ENCODE data around the gene EPB41L3.

EPB41L3 gene

DNA sequence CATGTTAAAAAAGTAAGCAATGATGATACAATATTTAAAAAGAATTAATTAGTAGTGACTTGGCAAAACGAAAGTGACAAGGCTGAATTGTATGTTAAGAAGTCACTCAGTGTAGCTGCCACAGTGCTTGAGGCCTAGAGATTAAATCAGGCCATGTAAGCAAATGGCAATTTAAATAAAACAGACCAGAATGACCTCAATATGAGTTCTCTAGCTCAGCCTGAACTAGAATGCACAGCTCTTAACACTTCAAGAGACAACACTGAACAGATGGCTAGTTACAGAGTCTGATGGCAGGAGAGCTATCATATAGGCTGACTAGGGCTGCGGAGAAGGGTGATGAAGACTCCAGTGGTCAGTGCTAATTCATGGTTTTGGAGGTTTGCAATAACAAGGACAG, 130.3 kb downstream of the EPB41L3 start:
- DNase-seq (ENCODE audit: low read depth), result no peak

- DNase-seq (ENCODE audit: low read depth), result no peak
Observed at GRCh38 chr18:5410582-5410981, 133.2 kb downstream of the EPB41L3 start.

- DNase-seq (ENCODE audit: low read depth), result no peak
Observed at GRCh38 chr18:5398269-5398668, 145.5 kb downstream of the EPB41L3 start.

- no peak for DNase-seq (ENCODE audit: low read depth)
Observed at GRCh38 chr18:5397102-5397501, 146.7 kb downstream of the EPB41L3 start.

DNA sequence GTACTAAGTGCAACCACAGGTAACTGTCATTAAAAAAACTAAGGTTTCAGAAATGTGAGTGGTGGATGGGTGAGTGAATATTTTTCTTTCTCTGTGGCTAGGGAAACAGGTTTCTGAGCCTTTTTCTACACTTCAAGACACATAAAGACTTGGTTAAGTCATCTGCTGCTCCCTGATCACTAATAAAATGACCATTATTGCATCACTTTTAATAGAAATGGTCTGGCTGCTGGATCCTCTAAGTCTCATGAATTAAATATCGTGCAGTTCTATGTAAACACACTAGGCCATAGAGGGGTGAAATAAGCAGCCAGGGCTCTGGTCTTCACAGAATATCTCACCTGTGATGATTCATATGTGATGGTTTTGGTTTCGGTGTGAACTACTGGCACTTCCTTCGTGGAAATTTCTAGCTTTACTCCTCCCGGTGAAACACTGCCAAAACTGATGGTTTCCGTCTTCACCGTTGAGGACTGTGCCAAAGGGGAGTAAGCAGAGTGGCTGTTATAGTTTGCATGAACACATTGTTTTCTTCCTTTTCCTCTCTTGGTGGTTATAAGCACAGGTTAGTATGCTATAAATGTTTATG, 147.8 kb downstream of the EPB41L3 start:
- no peak for DNase-seq (ENCODE audit: low read depth)

GRCh38 chr18:5393779-5394178, 150.0 kb downstream of the EPB41L3 start:
- no peak for DNase-seq (ENCODE audit: low read depth)

DNA sequence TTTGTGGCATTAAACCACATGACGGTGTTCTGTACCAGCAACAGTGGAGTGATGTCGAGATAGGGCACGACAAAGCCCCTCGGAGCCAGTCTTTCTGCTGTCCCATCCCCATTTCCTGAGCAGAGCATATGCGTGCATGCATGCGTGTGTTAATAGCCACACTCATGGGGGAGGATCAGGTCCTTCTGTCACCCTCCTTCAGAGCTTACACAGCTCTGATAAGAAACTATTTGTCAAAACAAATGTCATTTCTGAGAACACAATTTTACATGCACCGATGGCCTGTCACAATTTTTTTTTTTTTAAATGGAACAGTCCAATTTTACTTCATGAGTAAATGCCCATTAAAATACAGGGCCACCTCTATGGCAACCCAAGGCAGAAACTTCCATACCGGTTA, 152.4 kb downstream of the EPB41L3 start:
- no peak for DNase-seq (ENCODE audit: low read depth)

- no peak for DNase-seq (ENCODE audit: low read depth)
Observed at GRCh38 chr18:5389356-5389755, 154.4 kb downstream of the EPB41L3 start.

DNA sequence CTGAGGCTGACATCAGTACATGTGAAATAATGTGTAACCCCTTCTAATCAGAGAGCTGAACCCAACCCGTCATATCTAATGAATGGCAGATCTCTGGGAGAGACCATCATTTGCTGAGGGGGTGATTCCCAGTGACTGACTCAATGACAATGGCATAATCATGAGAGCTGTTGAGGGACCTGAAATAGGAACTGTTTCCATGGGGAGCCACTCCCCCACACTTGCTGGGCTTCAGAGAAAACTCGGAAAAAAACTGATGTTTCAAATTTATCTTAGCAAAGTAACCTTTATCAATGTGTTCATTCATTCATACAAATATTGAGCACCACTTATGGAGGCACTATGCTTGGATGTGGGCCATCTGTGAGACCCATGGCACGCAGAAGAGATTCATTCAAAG, 154.9 kb downstream of the EPB41L3 start:
- no peak for DNase-seq (ENCODE audit: low read depth)

DNA sequence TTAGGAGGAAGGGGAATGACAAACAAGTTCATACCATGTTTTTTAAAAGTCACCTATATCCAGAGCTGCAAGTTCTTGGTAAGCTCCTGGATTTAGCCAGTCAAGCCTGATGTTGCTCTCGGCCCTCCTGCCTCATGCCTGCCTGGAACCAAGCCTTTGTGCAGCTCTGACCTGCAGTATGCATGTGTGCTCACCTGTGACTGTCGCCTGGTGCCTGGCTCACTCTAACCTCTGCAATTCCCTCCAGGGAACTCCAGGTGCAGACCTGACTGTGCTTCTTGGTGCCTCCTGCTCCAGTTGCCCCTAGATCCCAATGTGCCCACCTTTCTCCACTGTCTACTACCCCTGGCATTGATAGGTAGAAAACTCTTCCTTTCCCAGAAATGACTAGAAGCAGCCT, 163.2 kb downstream of the EPB41L3 start:
- DNase-seq (ENCODE audit: low read depth), result no peak

- no peak for DNase-seq (ENCODE audit: low read depth)
Observed at GRCh38 chr18:5376986-5377385, 166.8 kb downstream of the EPB41L3 start.

GRCh38 chr18:5370332-5370731, 173.5 kb downstream of the EPB41L3 start:
- DNase-seq (ENCODE audit: low read depth), result no peak

- DNase-seq (ENCODE audit: low read depth), result no peak
Observed at GRCh38 chr18:5369513-5369912, 174.3 kb downstream of the EPB41L3 start.

DNA sequence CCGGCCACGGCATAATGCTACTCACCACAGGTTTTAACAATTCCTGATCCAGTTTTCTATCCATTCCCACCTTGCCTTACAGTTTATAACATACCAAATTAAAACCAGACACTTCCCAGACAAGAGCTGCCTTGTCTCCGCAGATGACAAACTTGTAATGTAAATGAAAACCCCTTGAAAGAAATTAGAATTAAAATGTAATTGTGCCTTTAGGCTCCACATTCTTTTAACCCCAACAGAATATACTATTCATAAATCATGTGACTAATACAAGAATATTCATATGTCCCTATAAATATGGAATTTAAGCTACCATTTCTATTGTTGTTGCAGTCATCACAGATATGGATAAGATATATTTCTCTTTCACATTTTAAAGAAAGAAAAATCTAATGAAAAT, 178.4 kb downstream of the EPB41L3 start:
- no peak for DNase-seq (ENCODE audit: low read depth)

GRCh38 chr18:5350636-5351035, 193.2 kb downstream of the EPB41L3 start:
- no peak for DNase-seq (ENCODE audit: low read depth)
